B cell (primary cell): ENCODE results near the gene MRPS23.

Experiments
- EZH2 ChIP-seq: IDR thresholded peaks from 2 replicates; pipeline ENCODE4 v1.6.1; 2012; ENCODE audit warnings: borderline replicate concordance, low read depth, mild to moderate bottlenecking, moderate library complexity, low read length; ENCODE audit not compliant: insufficient read depth, poor library complexity, severe bottlenecking
- TF ChIP-seq, protein P1 (sequence below): fragments of 200-600 bp; IDR thresholded peaks from one replicate; pipeline ENCODE4 v1.8.0; 2022; ENCODE audit warnings: antibody characterized with exemption, mild to moderate bottlenecking

GRCh38 chr17:57838453-57838852 lies 11.4 kb downstream of the MRPS23 start:
- TF ChIP-seq, protein P1, sequence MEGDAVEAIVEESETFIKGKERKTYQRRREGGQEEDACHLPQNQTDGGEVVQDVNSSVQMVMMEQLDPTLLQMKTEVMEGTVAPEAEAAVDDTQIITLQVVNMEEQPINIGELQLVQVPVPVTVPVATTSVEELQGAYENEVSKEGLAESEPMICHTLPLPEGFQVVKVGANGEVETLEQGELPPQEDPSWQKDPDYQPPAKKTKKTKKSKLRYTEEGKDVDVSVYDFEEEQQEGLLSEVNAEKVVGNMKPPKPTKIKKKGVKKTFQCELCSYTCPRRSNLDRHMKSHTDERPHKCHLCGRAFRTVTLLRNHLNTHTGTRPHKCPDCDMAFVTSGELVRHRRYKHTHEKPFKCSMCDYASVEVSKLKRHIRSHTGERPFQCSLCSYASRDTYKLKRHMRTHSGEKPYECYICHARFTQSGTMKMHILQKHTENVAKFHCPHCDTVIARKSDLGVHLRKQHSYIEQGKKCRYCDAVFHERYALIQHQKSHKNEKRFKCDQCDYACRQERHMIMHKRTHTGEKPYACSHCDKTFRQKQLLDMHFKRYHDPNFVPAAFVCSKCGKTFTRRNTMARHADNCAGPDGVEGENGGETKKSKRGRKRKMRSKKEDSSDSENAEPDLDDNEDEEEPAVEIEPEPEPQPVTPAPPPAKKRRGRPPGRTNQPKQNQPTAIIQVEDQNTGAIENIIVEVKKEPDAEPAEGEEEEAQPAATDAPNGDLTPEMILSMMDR, result no peak
- no peak for TF ChIP-seq EZH2
